Prostate gland (tissue), 2 donors: ENCODE measurements around the gene MTRF1L.

ENCODE experiments used
- POLR2A ChIP-seq: fragments of 450-650 bp; IDR thresholded peaks from one replicate; pipeline ENCODE4 v1.6.1; 2016; ENCODE audit warnings: antibody characterized with exemption, mild to moderate bottlenecking
- POLR2AphosphoS5 ChIP-seq: sonication (generic); formaldehyde crosslinking; IDR thresholded peaks from one replicate; pipeline ENCODE4 v1.6.1; 2017; ENCODE audit warnings: antibody characterized with exemption
- TF ChIP-seq, protein P1 (sequence below), 4 experiments: fragments of 200-600 bp in 2 of 4; fragments of 450-650 bp in 2 of 4; sonication (generic) in 2 of 4; IDR thresholded peaks; 1 replicate in 3 of 4; 2 replicates in 1 of 4; pipeline ENCODE4 v1.5.1; 2016 to 2019; ENCODE audit warnings: antibody characterized with exemption in 4 of 4, mild to moderate bottlenecking in 2 of 4, moderate library complexity in 2 of 4

- TF ChIP-seq, protein P1, sequence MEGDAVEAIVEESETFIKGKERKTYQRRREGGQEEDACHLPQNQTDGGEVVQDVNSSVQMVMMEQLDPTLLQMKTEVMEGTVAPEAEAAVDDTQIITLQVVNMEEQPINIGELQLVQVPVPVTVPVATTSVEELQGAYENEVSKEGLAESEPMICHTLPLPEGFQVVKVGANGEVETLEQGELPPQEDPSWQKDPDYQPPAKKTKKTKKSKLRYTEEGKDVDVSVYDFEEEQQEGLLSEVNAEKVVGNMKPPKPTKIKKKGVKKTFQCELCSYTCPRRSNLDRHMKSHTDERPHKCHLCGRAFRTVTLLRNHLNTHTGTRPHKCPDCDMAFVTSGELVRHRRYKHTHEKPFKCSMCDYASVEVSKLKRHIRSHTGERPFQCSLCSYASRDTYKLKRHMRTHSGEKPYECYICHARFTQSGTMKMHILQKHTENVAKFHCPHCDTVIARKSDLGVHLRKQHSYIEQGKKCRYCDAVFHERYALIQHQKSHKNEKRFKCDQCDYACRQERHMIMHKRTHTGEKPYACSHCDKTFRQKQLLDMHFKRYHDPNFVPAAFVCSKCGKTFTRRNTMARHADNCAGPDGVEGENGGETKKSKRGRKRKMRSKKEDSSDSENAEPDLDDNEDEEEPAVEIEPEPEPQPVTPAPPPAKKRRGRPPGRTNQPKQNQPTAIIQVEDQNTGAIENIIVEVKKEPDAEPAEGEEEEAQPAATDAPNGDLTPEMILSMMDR (IDR thresholded peaks at IDR 0.05), result no peak
- TF ChIP-seq POLR2A, result no peak
- no peak for TF ChIP-seq POLR2AphosphoS5
Measured at GRCh38 chr6:152942319-152942869, 60.1 kb downstream of the MTRF1L start.
